Measurements from ENCODE around the gene CNGA3.

DNA sequence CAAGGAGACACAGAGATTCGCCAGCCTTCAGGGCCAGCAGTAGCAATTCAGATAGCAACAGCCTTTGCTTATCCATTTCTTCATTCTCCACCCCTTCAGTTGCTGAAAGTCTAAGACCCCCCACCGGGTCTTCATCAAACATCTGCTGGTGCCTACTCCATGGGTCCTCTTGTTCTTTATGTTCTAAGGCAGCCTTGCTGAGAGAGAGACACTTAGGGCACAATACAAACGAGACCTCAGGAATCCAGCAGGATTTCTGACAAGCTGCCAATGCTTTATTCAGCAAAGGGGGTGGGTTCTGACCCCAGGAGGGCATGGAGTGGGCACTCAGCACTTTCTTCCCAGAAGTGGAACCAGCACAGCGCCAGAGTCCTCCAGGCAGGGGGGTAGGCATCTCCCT, 36.2 kb upstream of the CNGA3 start:
- TF ChIP-seq, protein P1, sequence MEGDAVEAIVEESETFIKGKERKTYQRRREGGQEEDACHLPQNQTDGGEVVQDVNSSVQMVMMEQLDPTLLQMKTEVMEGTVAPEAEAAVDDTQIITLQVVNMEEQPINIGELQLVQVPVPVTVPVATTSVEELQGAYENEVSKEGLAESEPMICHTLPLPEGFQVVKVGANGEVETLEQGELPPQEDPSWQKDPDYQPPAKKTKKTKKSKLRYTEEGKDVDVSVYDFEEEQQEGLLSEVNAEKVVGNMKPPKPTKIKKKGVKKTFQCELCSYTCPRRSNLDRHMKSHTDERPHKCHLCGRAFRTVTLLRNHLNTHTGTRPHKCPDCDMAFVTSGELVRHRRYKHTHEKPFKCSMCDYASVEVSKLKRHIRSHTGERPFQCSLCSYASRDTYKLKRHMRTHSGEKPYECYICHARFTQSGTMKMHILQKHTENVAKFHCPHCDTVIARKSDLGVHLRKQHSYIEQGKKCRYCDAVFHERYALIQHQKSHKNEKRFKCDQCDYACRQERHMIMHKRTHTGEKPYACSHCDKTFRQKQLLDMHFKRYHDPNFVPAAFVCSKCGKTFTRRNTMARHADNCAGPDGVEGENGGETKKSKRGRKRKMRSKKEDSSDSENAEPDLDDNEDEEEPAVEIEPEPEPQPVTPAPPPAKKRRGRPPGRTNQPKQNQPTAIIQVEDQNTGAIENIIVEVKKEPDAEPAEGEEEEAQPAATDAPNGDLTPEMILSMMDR (tag by site-specific recombination; IDR thresholded peaks at IDR 0.05), result no peak
- TF ChIP-seq ZNF843 (tag by site-specific recombination; IDR thresholded peaks at IDR 0.05), result no peak
- TF ChIP-seq, protein P2, sequence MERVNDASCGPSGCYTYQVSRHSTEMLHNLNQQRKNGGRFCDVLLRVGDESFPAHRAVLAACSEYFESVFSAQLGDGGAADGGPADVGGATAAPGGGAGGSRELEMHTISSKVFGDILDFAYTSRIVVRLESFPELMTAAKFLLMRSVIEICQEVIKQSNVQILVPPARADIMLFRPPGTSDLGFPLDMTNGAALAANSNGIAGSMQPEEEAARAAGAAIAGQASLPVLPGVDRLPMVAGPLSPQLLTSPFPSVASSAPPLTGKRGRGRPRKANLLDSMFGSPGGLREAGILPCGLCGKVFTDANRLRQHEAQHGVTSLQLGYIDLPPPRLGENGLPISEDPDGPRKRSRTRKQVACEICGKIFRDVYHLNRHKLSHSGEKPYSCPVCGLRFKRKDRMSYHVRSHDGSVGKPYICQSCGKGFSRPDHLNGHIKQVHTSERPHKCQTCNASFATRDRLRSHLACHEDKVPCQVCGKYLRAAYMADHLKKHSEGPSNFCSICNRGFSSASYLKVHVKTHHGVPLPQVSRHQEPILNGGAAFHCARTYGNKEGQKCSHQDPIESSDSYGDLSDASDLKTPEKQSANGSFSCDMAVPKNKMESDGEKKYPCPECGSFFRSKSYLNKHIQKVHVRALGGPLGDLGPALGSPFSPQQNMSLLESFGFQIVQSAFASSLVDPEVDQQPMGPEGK (tag by site-specific recombination; IDR thresholded peaks at IDR 0.05), result no peak
- no peak for TF ChIP-seq ZNF24 (tag by site-specific recombination; IDR thresholded peaks at IDR 0.05)
- no peak for TF ChIP-seq ZNF37A (tag by site-specific recombination; IDR thresholded peaks at IDR 0.05)
- TF ChIP-seq ZBTB8A (tag by site-specific recombination; IDR thresholded peaks at IDR 0.05), result no peak
- TF ChIP-seq, protein P3, sequence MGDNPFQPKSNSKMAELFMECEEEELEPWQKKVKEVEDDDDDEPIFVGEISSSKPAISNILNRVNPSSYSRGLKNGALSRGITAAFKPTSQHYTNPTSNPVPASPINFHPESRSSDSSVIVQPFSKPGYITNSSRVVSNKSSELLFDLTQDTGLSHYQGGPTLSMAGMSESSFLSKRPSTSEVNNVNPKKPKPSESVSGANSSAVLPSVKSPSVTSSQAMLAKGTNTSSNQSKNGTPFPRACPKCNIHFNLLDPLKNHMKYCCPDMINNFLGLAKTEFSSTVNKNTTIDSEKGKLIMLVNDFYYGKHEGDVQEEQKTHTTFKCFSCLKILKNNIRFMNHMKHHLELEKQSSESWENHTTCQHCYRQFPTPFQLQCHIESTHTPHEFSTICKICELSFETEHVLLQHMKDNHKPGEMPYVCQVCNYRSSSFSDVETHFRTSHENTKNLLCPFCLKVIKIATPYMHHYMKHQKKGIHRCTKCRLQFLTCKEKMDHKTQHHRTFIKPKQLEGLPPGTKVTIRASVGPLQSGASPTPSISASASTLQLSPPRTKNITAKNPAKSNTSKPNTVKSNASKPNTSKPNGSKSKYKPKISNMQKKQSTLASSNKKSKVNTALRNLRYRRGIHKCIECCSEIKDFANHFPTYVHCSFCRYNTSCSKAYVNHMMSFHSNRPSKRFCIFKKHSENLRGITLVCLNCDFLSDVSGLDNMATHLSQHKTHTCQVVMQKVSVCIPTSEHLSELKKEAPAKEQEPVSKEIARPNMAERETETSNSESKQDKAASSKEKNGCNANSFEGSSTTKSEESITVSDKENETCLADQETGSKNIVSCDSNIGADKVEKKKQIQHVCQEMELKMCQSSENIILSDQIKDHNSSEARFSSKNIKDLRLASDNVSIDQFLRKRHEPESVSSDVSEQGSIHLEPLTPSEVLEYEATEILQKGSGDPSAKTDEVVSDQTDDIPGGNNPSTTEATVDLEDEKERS (tag by site-specific recombination; IDR thresholded peaks at IDR 0.05), result no peak
- TF ChIP-seq ZBTB20 (tag by site-specific recombination; IDR thresholded peaks at IDR 0.05), result no peak
- TF ChIP-seq, protein P4, sequence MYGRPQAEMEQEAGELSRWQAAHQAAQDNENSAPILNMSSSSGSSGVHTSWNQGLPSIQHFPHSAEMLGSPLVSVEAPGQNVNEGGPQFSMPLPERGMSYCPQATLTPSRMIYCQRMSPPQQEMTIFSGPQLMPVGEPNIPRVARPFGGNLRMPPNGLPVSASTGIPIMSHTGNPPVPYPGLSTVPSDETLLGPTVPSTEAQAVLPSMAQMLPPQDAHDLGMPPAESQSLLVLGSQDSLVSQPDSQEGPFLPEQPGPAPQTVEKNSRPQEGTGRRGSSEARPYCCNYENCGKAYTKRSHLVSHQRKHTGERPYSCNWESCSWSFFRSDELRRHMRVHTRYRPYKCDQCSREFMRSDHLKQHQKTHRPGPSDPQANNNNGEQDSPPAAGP (tag by site-specific recombination; IDR thresholded peaks at IDR 0.05), result no peak
- TF ChIP-seq YY1 (tag by site-specific recombination; IDR thresholded peaks at IDR 0.05), result no peak
- TF ChIP-seq ZNF623 (tag by site-specific recombination; IDR thresholded peaks at IDR 0.05), result no peak
- TF ChIP-seq TCF7L2 (IDR thresholded peaks at IDR 0.05; ENCODE audit: borderline replicate concordance, low read depth, low read length), result no peak
